ENCODE data around the gene FAT1. TPM values are rescaled to one million over a fixed set of nuclear protein-coding genes. Genes with fewer than 3 reads are reported as not detected.

FAT1 gene
- total RNA-seq, 1 experiment from 2014 or later = 107 TPM

GRCh38 chr4:186598686-186599085 is 125.0 kb downstream of the FAT1 start:
- no peak for TF ChIP-seq EZH2 (IDR thresholded peaks at IDR 0.05; ENCODE audit: borderline replicate concordance, low read depth, low read length, poor library complexity, severe bottlenecking)
- no peak for TF ChIP-seq CTCF (conservative IDR thresholded peaks at IDR 0.05; ENCODE audit: low read depth, low read length)
- no peak overlapping the region for H3K4me3 ChIP-seq (ENCODE audit: low read depth, low read length, poor library complexity, severe bottlenecking)
- H3K9me3 ChIP-seq (ENCODE audit: low read depth, low read length, poor library complexity, severe bottlenecking) = no peaks in the 10 kb centered on the region
- POLR2A ChIA-PET (ENCODE audit: low non-redundant PET) = no interaction called here
- peaks cover 69% of the 10 kb centered on the region for H3K36me3 ChIP-seq (ENCODE audit: insufficient read depth, low read length, poor library complexity, severe bottlenecking)
- BruUV-seq (replicated peaks) = no TSS peak
- no peak for DNase-seq (ENCODE audit: low spot score)
- intact Hi-C loops (cut with micrococcal nuclease; ENCODE audit: unreplicated experiment) = no loop called here
- no peaks in the 10 kb centered on the region for H3K27me3 ChIP-seq (replicated peaks; ENCODE audit: insufficient read depth, low read depth, low read length, poor library complexity)
- no peaks in the 10 kb centered on the region for H3K4me1 ChIP-seq (ENCODE audit: insufficient read depth, low read length, poor library complexity, severe bottlenecking)
- no peak overlapping the region for H3K27ac ChIP-seq (ENCODE audit: low read depth, low read length, poor library complexity, severe bottlenecking)
- CTCF ChIA-PET = no interaction called here

- no TSS peak for BruUV-seq (replicated peaks)
- no peak overlapping the region for H3K27ac ChIP-seq (ENCODE audit: low read depth, low read length, poor library complexity, severe bottlenecking)
- TF ChIP-seq CTCF (conservative IDR thresholded peaks at IDR 0.05; ENCODE audit: low read depth, low read length) (no peak), EZH2 (IDR thresholded peaks at IDR 0.05; ENCODE audit: borderline replicate concordance, low read depth, low read length, poor library complexity, severe bottlenecking) (no peak)
- DNase-seq (ENCODE audit: low spot score) = no peak
- no peaks in the 10 kb centered on the region for H3K4me1 ChIP-seq (ENCODE audit: insufficient read depth, low read length, poor library complexity, severe bottlenecking)
- H3K27me3 ChIP-seq (replicated peaks; ENCODE audit: insufficient read depth, low read depth, low read length, poor library complexity) = no peaks in the 10 kb centered on the region
- POLR2A ChIA-PET (ENCODE audit: low non-redundant PET) = no interaction called here
- no peaks in the 10 kb centered on the region for H3K9me3 ChIP-seq (ENCODE audit: low read depth, low read length, poor library complexity, severe bottlenecking)
- CTCF ChIA-PET = no interaction called here
- H3K36me3 ChIP-seq (ENCODE audit: insufficient read depth, low read length, poor library complexity, severe bottlenecking) = peaks cover 52% of the 10 kb centered on the region
- H3K4me3 ChIP-seq (ENCODE audit: low read depth, low read length, poor library complexity, severe bottlenecking) = no peak overlapping the region
- intact Hi-C loops (cut with micrococcal nuclease; ENCODE audit: unreplicated experiment) = no loop called here
Measured at GRCh38 chr4:186596850-186597390, 126.7 kb downstream of the FAT1 start.

GRCh38 chr4:186596346-186596745 is 127.3 kb downstream of the FAT1 start:
- ChIA-PET CTCF (no interaction called here), POLR2A (ENCODE audit: low non-redundant PET) (no interaction called here)
- no peak for DNase-seq (ENCODE audit: low spot score)
- TF ChIP-seq CTCF (conservative IDR thresholded peaks at IDR 0.05; ENCODE audit: low read depth, low read length) (no peak), EZH2 (IDR thresholded peaks at IDR 0.05; ENCODE audit: borderline replicate concordance, low read depth, low read length, poor library complexity, severe bottlenecking) (no peak)
- Histone ChIP-seq H3K27me3 (replicated peaks; ENCODE audit: insufficient read depth, low read depth, low read length, poor library complexity) (no peaks in the 10 kb centered on the region), H3K36me3 (ENCODE audit: insufficient read depth, low read length, poor library complexity, severe bottlenecking) (peaks cover 48% of the 10 kb centered on the region), H3K4me3 (ENCODE audit: low read depth, low read length, poor library complexity, severe bottlenecking) (no peak overlapping the region), H3K27ac (ENCODE audit: low read depth, low read length, poor library complexity, severe bottlenecking) (no peak overlapping the region), H3K9me3 (ENCODE audit: low read depth, low read length, poor library complexity, severe bottlenecking) (no peaks in the 10 kb centered on the region), H3K4me1 (ENCODE audit: insufficient read depth, low read length, poor library complexity, severe bottlenecking) (no peaks in the 10 kb centered on the region)
- no TSS peak for BruUV-seq (replicated peaks)
- intact Hi-C loops (cut with micrococcal nuclease; ENCODE audit: unreplicated experiment) = no loop called here

Measured in A673 (cell line).